Spleen (tissue), 11 donors: ENCODE measurements around the gene ENTPD2. TPM values are rescaled to one million over a fixed set of nuclear protein-coding genes. Genes with fewer than 3 reads are reported as not detected.

ENCODE experiments used
- DNase-seq: peaks from one replicate; pipeline ENCODE4 v3.0.0-alpha.2; 2020
- H3K27ac ChIP-seq, 8 donors: fragments of 200-600 bp; sonication (generic) in 7 of 8; 1 replicate in 4 of 8; 2 replicates in 4 of 8; pipeline versions ENCODE4 v1.5.0 to v1.8.0; 2016 to 2021; ENCODE audit warnings: inconsistent platforms in 4 of 8, mild to moderate bottlenecking in 4 of 8, moderate library complexity in 1 of 8
- H3K27me3 ChIP-seq, 7 donors: fragments of 200-600 bp; sonication (generic) in 6 of 7; replicated peaks in 1 of 7; 1 replicate in 4 of 7; 2 replicates in 3 of 7; pipeline versions ENCODE4 v1.5.0 to v1.8.0; 2016 to 2021; ENCODE audit warnings: inconsistent platforms in 3 of 7, mild to moderate bottlenecking in 1 of 7
- H3K36me3 ChIP-seq, 6 donors: fragments of 200-600 bp; sonication (generic) in 5 of 6; 1 replicate in 4 of 6; 2 replicates in 2 of 6; pipeline versions ENCODE4 v1.5.0 to v1.8.0; 2016 to 2021; ENCODE audit warnings: inconsistent platforms in 2 of 6
- H3K4me1 ChIP-seq, 6 donors: fragments of 200-600 bp; sonication (generic) in 5 of 6; 1 replicate in 3 of 6; 2 replicates in 3 of 6; pipeline versions ENCODE4 v1.5.0 to v1.8.0; 2016 to 2021; ENCODE audit warnings: inconsistent platforms in 3 of 6
- H3K4me3 ChIP-seq, 8 donors: fragments of 200-600 bp; sonication (generic) in 7 of 8; 1 replicate in 4 of 8; 2 replicates in 4 of 8; pipeline versions ENCODE4 v1.5.0 to v1.8.0; 2016 to 2021; ENCODE audit warnings: inconsistent platforms in 4 of 8, mild to moderate bottlenecking in 4 of 8, moderate library complexity in 2 of 8
- H3K9me3 ChIP-seq, 8 donors: fragments of 200-600 bp; sonication (generic) in 7 of 8; 1 replicate in 4 of 8; 2 replicates in 4 of 8; pipeline versions ENCODE4 v1.5.0 to v1.8.0; 2016 to 2021; ENCODE audit warnings: inconsistent platforms in 4 of 8
- CTCF ChIP-seq, 11 experiments: fragments of 200-600 bp in 7 of 11; fragments of 450-650 bp in 4 of 11; sonication (generic) in 4 of 11; IDR thresholded peaks in 8 of 11; conservative IDR thresholded peaks in 3 of 11; 1 replicate in 7 of 11; 2 replicates in 4 of 11; pipeline versions ENCODE4 v1.4.0 to v1.8.0; 2016 to 2021; ENCODE audit warnings: antibody characterized with exemption in 11 of 11, inconsistent platforms in 4 of 11, mild to moderate bottlenecking in 1 of 11
- POLR2A ChIP-seq, 3 donors: fragments of 450-650 bp; IDR thresholded peaks; one replicate each; pipeline ENCODE4 v1.5.1; 2017; ENCODE audit warnings: antibody characterized with exemption in 3 of 3, mild to moderate bottlenecking in 1 of 3
- POLR2AphosphoS5 ChIP-seq, 3 donors: sonication (generic); formaldehyde crosslinking; IDR thresholded peaks; one replicate each; pipeline ENCODE4 v1.5.1; 2017; ENCODE audit warnings: antibody characterized with exemption in 3 of 3
- WGBS, 5 donors: extraction: QIAGEN DNeasy Blood & Tissue Kit in 3 of 5; methylation state at CpG; one replicate each; pipeline versions ENCODE4 v1.1.5 to v1.1.7; 2013 to 2018; 5-methylcytosine and 5-hydroxymethylcytosine counted together
- intact Hi-C: fragments of 100-400 bp; cut with DNase I; formaldehyde crosslinking; loops from one replicate; pipeline ENCODE4 v1.15.0; 2023; ENCODE audit warnings: low total_unique reads
- polyA plus RNA-seq, 3 donors: library from polyadenylated mRNA; stranded (reverse); fragments of 200-250 nt; gene quantifications; one replicate each; pipeline ENCODE4 v1.2.1, GENCODE V29; 2013
- total RNA-seq, 7 donors: library from RNA; depleted of rRNA in 3 of 7; stranded (reverse); fragments of >200 nt in 3 of 7; fragmentation: NEBNext Ultra II Directional in 4 of 7; extraction: Animal tissue kit (Norgen Biotek cat#: 25700) in 4 of 7; gene quantifications; one replicate each; pipeline versions ENCODE4 v1.1.0 to v1.2.1, GENCODE V29; 2016 to 2021
- donor health status: healthy with polysubstance abuse.
- donor health status: DM: no; HTN: no; CAD: no; lungs with moderate emphysema.
- donor health status: DM: no; HTN: no; CAD: no.
- donor health status: Bipolar disorder and iron deficiency.
- donor health status: healthy.
- donor health status: DM: no; HTN: no; CAD: no.
- donor health status: DM: yes; HTN: yes; CAD: no.

The ENTPD2 gene
- total and polyA plus RNA-seq, 10 donors: 0.11 to 0.58 (median 0.36) TPM; not detected in 6

GRCh38 chr9:137046088-137046787, 7.6 kb downstream of the ENTPD2 start, which contains the start of gene NPDC1:
TSS of gene NPDC1 (minus strand) at chr9:137046177. CDS start at chr9:137045989, 188 bp downstream.
- Histone ChIP-seq H3K4me1 (peaks cover 24 to 72% (median 53%) of the 10 kb centered on the region in 6 donors), H3K9me3 (no peaks in the 10 kb centered on the region), H3K27me3 (peaks cover 11 to 99% (median 79%) of the 10 kb centered on the region in 7 donors), H3K27ac (peak within 1 kb of the TSS; percentile 1 to 83 (median 79)), H3K4me3 (peak within 1 kb of the TSS; percentile 37 to 77 (median 52)), H3K36me3 (no peaks in the 10 kb centered on the region)
- peak; percentile 58 to 91 (median 87) for TF ChIP-seq CTCF (IDR thresholded peaks at IDR 0.05 in 8 of 11, conservative IDR thresholded peaks at IDR 0.05 in 3 of 11)
- no peak for TF ChIP-seq POLR2A (IDR thresholded peaks at IDR 0.05)
- TF ChIP-seq POLR2AphosphoS5 (IDR thresholded peaks at IDR 0.05): peak; percentile 20 to 67 (median 56)
- intact Hi-C loops: no loop called here
- WGBS, 5 donors: 0 to 1% (median 1%) methylated on average over 43 to 57 of the region's 57 CpGs
- DNase-seq: peak; percentile 93

GRCh38 chr9:137045294-137046087, 8.4 kb downstream of the ENTPD2 start:
- Histone ChIP-seq H3K27ac (peak overlapping the region; percentile 1 to 83 (median 79)), H3K4me1 (peaks cover 25 to 79% (median 56%) of the 10 kb centered on the region in 6 donors), H3K36me3 (peaks cover 0 to 4% (median 0%) of the 10 kb centered on the region in 6 donors), H3K9me3 (no peaks in the 10 kb centered on the region), H3K27me3 (peaks cover 11 to 98% (median 71%) of the 10 kb centered on the region in 7 donors), H3K4me3 (peak overlapping the region; percentile 37 to 77 (median 52))
- WGBS, 5 donors: 1 to 3% (median 2%) methylated on average over 52 to 96 of the region's 96 CpGs
- TF ChIP-seq POLR2A (IDR thresholded peaks at IDR 0.05) (no peak), POLR2AphosphoS5 (IDR thresholded peaks at IDR 0.05) (no peak), CTCF (IDR thresholded peaks at IDR 0.05 in 8 of 11, conservative IDR thresholded peaks at IDR 0.05 in 3 of 11) (no peak)
- DNase-seq: no peak
- intact Hi-C loops: no loop called here

DNA sequence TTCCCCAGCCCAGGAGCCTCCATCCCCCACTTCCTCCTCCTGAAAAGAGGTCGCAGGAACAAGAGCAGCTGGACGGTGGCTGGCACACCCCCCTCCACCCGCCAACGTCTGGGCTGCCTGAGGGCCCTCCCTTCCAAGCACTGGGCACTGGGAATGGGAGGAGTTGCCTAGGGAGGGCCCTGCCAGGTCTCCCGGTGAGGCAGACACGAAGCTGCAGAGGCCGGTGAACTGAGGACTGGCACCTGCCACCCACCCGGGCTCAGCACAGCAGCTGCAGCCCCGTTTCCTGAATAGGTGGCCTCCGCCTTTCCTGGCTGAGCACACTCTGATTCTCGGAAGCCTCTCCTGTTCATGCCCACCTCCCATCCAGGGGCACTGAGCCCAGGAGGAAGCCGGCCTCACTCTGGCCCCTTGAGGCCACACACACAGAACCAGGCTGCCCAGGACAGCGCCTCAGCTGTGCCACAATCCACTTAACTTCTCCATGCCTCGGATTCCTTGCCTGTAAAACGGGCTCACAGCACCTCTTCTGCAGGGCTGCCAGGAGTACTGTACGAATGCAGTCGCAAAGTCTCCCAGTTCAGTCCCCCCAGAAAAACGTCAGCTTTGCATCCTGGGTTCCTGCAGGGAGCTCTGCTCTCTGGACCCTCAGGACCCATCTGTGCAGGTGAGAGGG, 9.2 kb downstream of the ENTPD2 start:
- H3K27ac ChIP-seq: peak overlapping the region in 6 of 8 donors; percentile 37 to 83 (median 80)
- DNase-seq: no peak

More for the DNA sequence above, 9.2 kb downstream of the ENTPD2 start:
- H3K4me1 ChIP-seq: peaks cover 25 to 81% (median 57%) of the 10 kb centered on the region in 6 donors
- intact Hi-C loops: no loop called here
- TF ChIP-seq POLR2A (IDR thresholded peaks at IDR 0.05) (no peak), CTCF (IDR thresholded peaks at IDR 0.05 in 8 of 11, conservative IDR thresholded peaks at IDR 0.05 in 3 of 11) (no peak), POLR2AphosphoS5 (IDR thresholded peaks at IDR 0.05) (peak; percentile 44 to 82 (median 73))
- H3K4me3 ChIP-seq: peak overlapping the region; percentile 37 to 77 (median 52)
- peaks cover 0 to 12% (median 2%) of the 10 kb centered on the region in 6 donors for H3K36me3 ChIP-seq
- WGBS, 5 donors: 8 to 21% (median 11%) methylated on average over 16 to 18 of the region's 18 CpGs
- H3K27me3 ChIP-seq: peaks cover 11 to 98% (median 64%) of the 10 kb centered on the region in 7 donors
- H3K9me3 ChIP-seq: no peaks in the 10 kb centered on the region
